ENCODE results near the gene RAPGEF5.

- TF ChIP-seq POLR2A (IDR thresholded peaks at IDR 0.05; ENCODE audit: low read length) (no peak), GATA1 (IDR thresholded peaks at IDR 0.05; ENCODE audit: low read depth, low read length) (no peak)
Measured at GRCh38 chr7:22207724-22208225, 149.2 kb downstream of the RAPGEF5 start.

All from erythroblast (primary cell).